NCI-H2171 (cell line): ENCODE results near the gene YTHDC1.
"Not testable (repeated sequence)": the region's sequence is repeated elsewhere in the genome, so short reads cannot be mapped to it uniquely, and the experiment has no call there.

Experiments
- DNase-seq: peaks from one replicate; lab custom pipeline; 2025; lab: John Stamatoyannopoulos, UW

The YTHDC1 gene

DNA sequence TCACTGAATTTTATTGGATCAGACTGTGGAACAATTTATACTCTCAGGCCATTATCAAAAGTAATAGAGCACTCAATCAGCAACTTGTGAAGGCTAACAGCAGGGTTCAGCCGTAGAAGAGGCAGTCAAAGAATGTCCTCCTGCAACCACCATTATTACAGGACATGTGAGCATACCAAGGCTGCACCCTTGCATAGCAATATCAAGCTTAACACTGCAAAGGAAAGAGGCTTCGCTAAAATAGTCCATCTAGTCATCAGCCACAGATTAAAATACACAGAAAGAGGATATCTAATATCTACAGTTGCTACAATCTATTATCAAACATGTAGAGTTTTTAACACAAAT, 61.5 kb downstream of the YTHDC1 start:
- DNase-seq, result no peak

DNA sequence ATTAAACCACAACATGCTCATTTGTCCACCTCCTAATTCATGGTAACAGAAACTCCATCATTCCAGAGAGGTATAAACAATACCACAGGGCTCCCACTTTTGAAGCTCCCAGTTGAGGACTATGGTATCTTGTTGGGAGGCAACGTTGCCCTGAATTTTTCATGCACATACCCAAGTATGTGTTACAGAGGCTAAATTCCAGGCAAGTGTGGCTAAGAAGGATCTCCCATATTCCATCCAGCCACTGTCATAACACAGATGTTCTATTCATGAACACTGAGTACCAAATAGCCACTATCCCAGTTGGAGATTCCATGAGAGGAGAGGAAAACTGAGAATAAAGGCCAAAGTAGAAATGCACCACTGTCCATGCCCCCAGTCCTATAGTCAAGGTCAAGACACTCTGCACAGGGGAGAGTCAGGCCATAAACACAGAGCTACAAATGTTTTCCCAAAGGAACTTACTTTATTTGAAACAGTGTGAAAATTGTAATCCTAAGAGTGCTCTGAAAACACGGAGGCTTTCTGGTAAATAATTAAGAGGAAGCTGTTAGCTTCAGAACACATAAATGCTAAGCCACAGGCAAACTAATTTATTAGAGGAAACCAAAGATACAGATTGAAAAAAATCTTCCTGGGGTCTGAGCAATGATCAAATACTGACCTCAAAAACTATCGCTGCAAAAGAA, 62.0 kb downstream of the YTHDC1 start:
- DNase-seq, result no peak

DNA sequence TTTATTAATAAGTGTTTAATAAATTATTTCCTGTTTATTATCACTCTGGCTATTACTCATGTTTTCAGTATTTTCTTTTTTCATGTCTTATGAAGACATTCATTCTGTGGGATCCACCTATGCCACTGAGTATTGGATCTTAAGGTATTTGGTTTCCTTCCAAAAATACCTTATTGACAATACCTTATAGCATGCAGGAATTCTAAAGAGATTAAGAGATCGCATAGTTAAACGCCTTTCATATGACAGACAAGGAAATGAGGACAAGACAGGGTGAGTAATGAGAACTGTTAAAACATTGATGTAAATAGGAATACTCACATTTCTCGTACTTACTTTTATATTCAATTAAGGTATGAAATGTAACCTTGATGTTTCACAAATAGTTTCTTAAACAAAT, 66.2 kb downstream of the YTHDC1 start:
- DNase-seq, result no peak

DNA sequence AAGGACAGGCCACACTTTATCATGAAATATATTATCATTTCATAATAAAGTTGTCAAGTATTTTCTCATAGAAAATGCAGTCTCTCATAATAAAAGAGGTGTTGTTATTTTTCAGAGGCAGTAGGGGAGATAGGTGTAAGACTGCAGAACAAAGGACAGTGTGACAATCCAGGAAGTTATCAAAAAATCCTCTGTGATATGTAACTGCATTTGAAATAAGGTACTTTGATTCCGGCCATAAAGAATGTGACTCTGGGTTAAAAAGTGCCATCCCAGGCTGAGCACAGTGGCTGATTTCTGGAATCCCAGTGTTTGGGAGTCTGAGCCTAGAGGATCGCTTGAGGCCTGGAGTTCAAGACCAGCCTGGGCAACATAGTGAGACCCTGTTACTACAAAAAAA, 66.8 kb downstream of the YTHDC1 start:
- DNase-seq, result no peak

DNA sequence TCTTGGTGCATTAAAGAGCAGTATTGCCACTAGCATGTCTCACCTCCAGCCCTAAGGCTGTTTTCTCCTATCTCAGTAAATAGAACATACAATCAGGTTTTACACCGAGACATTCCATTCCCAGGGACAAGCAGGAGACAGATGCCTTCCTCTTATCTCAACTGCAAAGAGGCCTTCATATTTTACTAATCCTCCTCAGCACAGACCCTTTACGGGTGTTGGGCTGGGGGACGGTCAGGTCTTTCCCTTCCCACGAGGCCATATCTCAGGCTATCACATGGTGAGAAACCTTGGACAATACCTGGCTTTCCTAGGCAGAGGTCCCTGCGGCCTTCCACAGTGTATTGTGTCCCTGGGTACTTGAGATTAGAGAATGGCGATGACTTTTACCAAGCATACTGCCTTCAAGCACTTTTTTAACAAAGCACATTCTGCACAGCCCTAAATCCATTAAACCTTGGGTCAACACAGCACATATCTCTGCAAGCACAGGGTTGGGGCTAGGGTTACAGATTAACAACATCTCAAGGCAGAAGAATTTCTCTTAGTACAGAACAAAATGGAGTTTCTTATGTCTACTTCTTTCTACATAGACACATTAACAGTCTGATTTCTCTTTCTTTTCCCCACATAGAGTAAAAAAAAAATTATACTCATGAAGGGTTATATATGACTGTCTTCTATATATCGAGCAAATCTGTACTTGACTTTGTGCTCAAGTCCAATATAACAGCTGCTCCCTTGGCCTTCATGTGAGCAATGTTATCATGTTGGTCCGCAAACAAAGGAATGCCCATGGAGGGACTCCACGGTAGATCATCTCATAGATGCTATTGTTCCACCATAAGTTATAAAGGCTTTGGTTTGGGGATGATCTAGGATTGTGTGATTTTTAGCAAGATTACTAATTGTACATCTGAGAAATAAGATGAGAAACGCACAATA, 67.8 kb downstream of the YTHDC1 start:
- DNase-seq, result not testable (repeated sequence)

DNA sequence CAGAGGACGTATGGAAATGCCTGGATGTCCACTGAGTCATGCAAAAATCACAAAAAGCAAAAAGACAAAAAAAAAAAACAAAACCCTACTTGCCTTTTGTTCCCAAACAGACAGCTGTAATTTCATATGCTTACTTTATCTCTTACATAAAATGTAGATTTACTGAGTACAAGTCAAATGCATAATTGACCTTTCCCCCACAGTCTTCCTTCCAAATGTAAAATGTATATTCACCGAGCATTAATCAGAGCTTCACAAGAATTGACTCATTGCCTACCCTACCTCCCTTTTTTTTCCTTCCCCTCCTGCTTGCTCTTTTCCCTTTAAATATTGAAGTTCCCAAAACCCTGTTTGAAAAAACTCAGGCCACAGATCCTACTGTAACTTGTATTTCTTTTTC, 71.9 kb downstream of the YTHDC1 start:
- DNase-seq, result no peak

DNA sequence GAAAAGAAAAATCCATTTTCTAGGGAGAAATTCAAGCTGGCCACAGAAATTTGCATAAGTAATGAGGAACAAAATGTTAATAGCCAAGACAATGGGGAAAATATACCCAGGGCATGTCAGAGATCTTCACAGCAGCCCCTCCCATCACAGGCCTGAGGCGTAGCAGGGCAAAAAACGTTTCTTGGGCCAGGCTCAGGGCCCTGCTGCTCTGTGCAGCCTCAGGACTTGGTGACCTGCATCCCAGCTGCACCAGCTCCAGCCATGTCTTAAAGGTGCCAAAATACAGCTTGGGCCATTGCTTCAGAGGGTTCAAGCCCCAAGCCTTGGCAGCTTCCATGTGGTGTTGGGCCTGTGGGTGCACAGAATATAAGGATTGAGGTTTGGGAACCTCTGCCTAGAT, 72.3 kb downstream of the YTHDC1 start:
- no peak for DNase-seq

DNA sequence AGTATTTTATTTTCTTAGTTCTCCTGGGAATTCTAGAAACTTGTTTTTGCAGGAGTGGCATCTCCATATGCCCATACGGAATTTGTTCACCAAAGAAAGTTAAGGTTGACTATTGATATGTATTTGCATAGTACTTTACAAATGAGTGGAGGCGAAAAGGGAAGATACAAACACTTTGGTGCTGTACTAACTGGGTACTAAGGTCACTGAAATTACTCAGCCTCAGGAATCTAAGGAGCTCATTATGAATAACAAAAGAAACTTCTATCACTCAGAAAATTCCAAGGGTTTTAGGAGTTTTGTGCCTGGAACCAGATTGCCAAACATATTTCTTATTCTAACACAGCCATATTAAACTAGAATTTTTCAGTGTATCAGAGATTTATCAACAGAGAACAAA, 77.0 kb downstream of the YTHDC1 start:
- no peak for DNase-seq

DNA sequence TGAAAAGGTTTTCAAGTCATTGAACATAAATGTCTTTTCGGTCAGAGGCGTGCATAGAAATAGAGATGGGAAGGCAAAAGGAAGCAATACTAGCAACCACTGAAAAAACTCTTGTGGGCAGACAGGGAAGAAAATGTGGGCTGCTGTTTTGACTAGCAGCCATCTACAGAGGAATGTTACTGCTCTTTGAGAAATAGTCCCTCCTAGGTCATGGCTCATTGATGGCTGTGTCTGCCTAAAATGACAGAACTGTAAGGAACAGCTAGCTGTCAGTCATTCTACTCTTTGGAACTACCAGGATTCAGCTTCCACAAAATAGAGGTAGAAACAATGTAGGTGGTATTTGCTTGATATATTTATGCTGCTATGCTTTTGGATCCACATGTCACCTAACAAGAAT, 77.5 kb downstream of the YTHDC1 start:
- DNase-seq, result no peak

DNA sequence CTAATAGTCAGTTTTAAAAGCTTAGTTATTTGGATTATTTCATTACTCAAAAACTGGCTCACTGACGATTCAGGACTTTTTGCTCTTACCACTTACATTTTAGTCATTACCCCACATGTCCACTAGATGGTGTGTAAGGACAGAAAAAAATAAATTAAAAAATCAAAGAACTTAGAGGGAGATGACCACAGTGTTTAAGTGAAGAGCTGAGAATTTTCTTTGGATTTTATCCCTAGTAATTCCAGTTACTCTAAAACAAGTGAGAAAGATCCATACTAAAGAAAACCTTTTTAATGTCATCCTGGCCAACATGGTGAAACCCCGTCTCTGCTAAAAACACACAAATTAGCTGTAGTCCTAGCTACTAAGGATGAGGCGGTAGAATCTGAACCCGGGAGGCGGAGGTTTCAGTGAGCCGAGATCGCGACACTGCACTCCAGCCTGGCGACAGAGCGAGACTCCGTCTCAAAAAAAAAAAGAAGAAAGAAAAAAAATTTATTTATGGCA, 78.0 kb downstream of the YTHDC1 start:
- no peak for DNase-seq

DNA sequence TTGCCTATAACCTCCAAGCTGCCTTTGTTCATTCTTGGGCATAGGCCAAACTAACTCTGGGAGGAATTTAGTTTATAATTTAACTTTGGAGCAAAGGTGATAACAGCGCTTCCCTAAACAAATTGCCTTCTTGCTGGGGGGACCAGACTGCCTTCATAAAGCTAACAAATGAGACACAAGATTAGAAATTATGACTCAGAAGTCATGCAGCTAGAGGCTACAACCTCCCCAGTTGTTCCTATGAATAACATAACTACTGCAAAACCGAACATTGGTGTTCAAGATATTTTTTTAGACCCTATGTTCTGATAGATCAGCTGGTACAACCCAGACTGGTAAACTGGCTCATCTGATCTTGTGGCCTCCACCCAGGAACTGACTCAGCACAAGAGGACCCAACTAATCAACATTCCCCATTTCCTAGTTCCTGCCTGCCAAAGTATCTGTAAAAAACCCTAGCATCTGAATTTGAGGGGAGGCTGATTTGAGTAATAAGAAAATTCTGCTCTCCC, 82.4 kb downstream of the YTHDC1 start:
- DNase-seq, result no peak

DNA sequence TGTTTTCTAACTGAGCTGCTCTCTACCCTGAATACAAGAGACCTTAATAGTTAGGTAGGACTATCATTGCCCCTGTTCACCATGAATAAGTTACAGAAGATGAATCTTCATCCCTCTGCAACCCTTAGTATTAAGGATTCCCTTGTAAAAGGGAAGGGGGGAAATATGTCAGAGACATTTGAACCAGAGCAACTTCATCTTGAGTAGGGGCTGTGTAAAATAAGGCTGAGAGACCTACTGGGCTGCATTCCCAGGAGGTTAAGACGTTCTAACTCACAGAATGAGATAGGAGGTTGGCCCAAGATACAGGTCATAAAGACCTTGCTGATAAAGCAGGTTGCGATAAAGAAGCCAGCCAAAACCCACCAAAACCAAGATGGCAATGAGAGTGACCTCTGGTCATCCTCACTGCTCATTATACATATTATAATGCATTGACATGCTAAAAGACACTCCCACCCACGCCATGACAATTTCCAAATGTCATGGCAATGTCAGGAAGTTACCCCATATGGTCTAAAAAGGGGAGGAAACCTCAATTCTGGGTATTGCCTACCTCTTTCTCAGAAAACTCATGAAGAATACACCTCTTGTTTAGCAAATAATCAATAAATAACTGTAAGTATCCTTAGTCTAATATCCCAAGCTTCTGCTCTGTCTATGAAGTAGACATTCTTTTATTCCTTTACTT, 84.9 kb downstream of the YTHDC1 start:
- no peak for DNase-seq
